Ovary (tissue), 3 donors: ENCODE results near the gene ARHGEF17.

Source experiments
- CTCF ChIP-seq, 3 donors: fragments of 450-650 bp in 2 of 3; fragments of 200-600 bp in 1 of 3; IDR thresholded peaks; one replicate each; pipeline versions ENCODE4 v1.5.1 to v1.8.0; 2016 to 2022; ENCODE audit warnings: antibody characterized with exemption in 3 of 3, mild to moderate bottlenecking in 1 of 3
- POLR2A ChIP-seq: fragments of 450-650 bp; IDR thresholded peaks from one replicate; pipeline ENCODE4 v1.6.1; 2017; ENCODE audit warnings: antibody characterized with exemption, mild to moderate bottlenecking, moderate library complexity
- donor health status: DM: no; HTN: no; CAD: no.

- TF ChIP-seq CTCF (IDR thresholded peaks at IDR 0.05), result no peak
- TF ChIP-seq POLR2A, result no peak
Observed at GRCh38 chr11:73391665-73392064, 83.6 kb downstream of the ARHGEF17 start.
